ENCODE measurements around the gene COL5A1.

COL5A1 gene

DNA sequence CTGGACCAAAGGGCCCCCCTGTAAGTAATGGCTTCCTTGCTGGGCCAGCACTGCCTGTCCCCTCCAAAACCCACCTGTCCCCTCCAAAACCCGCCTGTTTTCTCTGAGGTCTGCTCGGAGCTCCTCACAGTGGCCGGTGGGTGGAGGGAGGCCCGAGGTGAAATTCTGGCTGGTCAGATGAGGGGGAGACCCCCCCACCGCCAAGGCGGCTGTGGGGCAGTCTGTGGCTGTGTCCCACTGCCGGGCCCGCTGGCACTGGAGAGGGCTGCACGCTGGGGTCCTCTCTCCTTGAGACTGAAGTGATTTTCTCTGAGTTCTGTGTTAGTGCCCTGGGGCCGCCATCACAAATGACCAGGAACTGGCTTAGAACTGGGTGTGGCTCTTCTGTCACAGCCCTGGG, 155.3 kb downstream of the COL5A1 start:
- no peak for DNase-seq

DNA sequence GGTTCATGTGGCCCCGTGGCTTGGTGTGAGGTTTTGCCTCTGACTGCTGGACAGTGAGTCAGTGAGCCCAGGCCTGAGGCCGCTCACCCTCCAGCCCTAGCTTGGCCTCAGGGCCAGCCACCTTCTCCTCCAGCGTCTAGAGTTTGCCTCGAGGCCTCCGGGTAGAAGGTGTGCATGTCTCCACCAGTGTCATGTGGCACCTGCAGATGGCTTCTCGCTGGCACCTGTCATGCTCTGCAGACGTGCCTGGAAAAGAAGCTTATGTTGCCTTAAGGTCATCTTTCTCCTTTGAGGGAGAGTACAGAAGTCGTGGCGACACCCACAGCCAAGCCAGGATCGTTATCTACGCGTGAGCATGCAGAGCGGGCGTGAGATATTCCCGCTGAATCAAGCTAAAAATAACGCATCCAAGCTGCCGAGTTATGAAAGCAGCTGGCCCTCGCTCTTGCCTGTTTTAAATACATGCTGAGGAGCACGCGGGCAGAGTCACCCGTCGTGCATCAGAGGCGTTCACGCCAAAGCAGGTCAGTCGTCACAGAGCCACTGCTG, 159.3 kb downstream of the COL5A1 start:
- no peak for DNase-seq

DNA sequence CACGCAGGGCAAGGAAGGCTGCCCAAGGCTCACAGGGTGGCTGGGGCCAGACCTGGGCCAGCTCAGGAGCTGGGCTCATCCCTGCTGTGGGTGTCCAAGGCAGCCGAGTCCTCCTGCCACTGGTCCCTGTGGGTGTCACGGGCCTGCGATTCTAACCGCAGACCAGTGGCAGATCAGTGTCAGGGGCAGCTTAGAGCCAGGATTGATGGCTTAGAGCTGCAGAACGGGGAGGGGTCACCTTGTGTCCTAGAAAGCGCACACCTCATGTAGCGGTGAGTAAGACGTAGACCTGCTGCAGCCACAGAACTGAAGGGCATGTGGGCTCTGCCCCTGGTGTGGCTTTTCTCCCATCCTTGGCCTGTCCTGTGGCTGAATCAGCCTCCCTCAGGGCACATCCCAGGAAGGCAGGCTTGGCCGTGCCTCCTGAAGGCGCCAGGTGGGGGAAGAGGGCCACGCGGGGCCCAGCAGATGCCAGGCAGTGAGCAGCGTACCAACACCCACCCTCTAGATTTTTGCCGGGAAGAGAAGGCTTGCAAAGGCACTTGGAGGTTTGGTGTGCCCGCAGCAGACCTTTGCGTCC, 160.7 kb downstream of the COL5A1 start:
- DNase-seq, result no peak

DNA sequence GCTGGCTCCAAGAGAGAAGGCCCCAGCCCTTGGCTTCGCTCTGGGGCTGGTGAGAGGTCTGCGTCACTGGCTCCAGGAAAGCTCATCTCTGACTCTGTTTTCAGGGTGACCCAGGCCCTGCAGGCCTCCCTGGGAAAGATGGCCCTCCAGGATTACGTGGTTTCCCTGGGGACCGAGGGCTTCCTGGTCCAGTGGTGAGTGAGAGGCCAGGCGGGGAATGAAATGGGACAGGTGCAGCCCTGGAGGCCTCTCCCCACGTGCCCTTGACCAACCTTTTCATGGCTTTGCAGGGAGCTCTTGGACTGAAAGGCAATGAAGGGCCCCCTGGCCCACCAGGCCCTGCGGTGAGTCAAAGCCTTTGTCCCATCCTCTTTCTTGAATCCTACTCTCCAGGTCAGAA, 163.3 kb downstream of the COL5A1 start:
- DNase-seq, result no peak

DNA sequence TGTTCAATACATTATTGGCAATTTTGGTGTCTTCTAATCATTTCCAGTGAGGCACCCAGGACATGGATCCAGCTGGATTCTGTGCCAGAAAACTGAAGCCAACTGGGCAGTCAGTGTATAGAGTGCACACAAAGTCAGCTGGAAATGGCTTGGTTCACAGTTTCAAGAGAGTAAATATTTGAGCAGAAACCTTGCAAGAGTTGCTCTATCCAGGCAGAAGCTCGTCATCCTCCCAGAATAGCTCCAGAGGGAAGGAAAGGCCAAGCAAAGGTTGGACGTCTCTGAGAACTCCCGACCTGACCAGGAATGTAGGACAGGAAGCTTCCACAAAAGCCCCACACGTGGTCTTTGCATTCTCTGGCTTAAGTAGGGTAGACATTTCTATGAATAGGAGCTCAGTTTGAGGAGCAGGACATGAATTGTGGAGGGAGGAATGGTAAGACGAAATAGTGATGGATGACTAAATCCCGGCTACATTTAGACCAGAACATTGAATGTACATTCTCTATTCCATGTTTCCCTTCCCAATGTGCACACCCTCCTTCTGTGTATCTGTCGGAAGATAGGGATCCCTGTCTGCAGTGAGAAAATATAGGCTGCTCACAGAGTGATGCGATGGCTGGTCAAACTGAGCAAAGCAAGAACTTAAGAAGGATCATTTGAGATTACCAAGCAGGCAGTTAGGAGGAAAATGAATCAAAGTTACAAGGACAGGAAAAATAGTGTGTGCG, 166.3 kb downstream of the COL5A1 start:
- no peak for DNase-seq

DNA sequence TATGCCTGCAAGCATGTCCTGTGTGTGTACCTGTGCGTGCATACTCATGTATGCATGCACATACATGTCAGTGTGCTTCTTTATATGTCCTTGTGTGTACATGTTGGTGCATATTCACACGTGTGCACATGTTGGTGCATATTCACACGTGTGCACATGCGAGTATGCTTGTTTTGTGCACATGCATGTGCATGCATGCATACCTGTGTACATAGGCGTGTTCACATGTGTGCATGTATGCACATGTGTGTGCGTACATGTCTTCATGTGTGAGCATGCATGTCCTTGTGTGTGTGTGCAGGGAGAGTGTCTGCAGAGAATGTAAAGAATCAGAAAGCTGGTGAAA, 166.8 kb downstream of the COL5A1 start:
- no peak for DNase-seq

DNA sequence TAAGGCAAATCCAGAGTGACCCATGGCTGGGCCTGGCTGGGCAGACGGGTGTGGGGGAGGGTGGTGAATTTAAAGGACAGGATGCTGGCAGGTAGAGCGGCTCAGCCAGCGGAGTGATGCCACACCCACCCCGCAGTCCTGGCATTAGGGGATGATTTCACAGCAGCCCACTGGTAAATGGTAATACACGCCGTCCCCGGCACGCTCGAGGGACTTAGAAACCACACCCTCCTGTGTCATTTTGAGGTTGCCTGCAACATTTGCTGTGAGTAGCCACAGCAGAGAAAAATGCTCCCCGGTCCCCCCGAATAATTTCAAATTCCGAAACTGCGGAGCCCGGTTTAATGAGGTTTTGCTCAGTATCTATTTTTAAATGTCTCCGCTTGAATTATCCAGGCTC, 167.7 kb downstream of the COL5A1 start:
- no peak for DNase-seq

DNA sequence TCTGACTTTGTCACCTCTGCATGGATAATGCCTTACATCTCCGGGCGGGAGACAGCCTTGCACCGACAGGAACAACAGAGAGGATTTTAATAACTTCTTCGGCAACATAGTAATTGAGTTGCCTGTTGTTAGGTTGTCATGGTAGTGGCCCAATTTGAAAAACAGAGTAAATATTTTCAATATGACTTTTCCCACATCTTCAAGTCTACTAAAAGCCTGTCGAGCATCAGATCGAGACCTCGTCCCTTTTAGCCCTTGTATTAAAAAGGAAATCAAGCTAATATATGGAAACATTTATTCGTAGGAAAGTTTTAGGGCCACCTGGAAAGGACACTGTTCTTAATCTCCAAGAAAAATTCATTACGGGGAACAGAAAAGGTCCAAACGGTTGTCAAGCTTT, 168.2 kb downstream of the COL5A1 start:
- no peak for DNase-seq

DNA sequence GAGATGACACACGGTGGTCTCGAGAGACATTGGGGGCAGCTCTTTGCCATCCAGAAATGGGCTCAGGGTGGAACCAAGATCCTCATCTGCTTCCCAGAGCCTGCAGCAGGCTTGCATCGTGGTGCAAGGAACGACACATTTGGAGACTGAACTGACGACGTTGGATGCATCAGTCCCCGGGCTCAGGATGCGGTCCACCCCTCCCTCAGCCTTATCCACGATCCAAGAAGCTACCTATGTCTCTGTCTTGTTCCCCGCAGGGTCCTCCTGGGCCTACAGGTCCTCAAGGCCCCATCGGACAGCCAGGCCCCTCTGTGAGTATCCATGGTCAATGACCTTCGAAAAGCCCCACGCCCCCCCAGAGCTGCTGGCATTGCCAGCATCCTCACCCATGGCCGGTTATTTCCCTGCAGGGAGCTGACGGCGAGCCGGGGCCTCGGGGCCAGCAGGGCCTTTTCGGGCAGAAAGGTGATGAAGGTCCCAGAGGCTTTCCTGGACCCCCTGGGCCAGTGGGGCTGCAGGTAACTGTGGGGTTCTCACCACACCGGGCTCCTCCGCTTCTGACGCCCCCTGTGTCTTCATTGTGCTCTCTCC, 169.6 kb downstream of the COL5A1 start:
- no peak for DNase-seq

DNA sequence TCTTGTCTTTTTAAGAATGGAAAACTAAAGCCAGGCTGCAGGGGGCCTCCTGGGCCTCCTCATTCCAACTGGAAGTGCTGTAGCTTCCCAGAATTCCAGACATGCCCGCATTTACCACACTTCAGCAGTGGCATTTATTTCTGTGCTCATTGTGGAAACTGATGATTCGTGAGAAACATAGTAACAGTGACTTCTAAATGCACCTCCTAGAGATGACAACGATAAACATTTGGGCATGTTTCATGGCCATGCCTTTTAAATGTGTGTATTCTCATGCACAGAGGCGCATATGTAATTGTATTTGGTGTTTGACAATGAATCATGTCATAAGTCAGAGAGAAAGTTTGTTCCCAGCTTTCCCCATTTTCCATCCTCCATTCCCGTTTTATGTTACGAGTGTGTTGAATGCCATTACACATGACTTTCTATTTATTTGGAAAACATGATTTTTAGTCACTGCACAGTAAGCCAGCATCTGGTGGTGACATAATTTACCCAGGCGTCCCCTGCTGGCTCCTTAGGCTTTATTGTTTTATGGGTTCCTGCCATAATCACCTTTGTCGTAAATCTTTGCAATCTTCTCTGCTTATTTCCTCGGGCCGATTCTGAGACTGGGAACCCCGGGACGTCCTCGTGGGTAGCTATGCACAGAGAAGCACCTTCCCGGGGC, 170.2 kb downstream of the COL5A1 start:
- DNase-seq, result no peak

DNA sequence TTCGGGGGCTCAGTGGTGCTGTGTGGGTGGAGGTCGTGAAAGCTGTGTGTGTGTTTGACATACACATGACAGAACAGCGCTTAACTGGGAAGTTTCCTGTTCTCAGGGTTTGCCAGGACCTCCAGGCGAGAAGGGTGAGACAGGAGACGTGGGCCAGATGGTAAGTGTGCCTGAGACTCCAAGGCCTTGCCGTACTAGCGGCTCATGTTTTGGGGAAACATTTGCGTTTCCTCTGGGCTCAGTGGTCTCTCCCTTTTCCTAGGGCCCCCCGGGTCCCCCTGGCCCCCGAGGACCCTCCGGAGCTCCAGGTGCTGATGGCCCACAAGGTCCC, 170.7 kb downstream of the COL5A1 start:
- DNase-seq, result no peak

DNA sequence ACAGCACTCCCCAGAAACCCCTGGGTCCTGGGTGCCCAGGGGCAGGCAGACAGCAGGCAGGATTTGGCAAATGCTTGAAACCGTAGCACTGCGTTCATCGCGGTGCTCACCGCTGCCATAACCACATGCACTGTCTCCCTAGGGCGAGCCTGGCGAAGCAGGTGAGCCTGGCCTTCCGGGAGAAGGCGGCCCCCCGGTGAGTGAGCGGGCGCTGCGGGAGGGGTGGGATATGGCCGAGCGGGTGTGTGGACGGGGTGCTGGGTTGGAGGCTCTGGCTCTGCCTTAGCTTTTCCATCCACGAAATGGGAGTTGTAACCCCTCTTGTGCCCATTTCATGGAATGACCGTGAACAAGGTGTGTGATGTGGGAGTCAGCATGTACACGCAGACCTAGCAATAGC, 172.2 kb downstream of the COL5A1 start:
- DNase-seq, result no peak

DNA sequence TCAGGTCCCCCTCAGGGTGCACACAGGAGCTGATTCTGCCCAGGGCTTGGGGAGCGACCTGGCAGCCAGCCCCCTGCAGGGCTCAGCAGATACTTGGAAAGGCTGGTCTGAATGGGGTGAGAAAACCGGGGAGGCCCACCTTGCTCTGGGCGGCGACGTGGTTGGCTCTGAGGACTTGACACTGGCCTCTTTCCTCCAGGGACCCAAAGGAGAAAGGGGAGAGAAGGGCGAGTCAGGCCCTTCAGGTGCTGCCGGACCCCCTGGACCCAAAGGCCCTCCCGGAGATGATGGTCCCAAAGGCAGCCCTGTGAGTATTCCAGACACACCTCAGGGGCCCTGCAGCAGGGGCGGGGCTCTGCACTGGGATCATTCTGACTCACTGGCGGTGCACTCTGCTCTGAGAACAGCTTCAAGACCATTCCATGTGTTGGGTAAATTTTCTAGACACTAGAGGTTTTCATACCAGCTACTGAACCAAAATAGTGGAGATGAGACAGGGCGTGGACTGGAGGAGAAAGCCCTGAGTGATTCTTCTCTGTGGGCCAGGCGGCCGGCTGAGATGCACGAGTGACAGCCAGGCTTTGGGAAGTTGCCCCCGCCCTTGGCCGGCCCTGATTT, 173.1 kb downstream of the COL5A1 start:
- no peak for DNase-seq

DNA sequence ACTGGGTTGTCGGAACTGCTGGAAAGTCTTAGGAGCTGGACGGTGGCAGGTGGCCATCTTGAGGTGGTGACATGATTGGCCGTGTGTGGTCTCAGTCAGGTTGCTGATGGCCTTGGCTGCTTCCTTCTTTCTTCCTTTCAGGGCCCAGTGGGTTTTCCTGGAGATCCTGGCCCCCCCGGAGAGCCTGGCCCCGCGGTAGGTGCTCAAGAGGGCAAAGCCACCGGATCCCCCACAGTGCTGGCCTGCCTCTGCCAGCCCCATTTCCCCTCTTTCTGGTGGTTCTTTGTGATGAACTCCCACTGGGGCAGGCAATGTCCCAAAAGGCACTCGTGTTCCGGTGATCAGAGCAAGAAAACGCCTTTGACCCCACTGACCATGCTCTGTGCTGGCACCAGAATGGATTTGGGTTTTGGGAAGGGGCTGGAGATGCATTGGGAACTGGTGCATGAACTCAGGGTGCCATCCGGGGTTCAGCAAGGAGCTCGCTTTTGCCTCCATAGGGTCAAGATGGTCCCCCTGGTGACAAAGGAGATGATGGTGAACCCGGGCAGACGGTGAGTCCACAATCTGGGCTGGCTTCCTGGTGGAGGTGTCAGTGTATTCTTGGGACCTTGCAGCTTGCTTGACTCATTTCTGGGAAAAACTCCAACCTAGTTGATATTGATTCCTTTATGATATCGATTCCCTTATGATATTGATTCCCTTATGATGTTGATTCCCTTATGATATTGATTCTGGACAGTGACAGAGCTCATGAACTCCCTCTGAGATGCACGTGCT, 174.0 kb downstream of the COL5A1 start:
- DNase-seq, result no peak

DNA sequence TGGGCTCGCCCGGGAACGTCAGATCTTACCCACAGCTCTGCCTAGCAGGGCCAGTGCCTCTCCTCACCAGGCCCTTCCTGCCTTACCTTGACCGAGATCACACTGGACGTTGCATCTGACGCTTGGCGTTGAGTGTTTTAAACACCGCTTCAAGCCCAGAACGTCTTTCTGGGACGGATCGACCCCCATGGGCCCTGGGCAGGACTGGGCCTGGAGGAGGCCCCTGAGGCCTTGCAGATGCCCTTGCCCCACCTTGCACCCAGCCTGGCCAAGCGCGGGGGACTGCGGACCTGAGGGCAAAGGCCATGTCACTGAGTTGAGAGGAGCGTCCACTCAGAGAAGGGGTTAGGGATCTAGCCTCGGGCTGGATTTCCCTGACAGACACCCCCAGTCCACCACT, 174.7 kb downstream of the COL5A1 start:
- DNase-seq, result no peak

DNA sequence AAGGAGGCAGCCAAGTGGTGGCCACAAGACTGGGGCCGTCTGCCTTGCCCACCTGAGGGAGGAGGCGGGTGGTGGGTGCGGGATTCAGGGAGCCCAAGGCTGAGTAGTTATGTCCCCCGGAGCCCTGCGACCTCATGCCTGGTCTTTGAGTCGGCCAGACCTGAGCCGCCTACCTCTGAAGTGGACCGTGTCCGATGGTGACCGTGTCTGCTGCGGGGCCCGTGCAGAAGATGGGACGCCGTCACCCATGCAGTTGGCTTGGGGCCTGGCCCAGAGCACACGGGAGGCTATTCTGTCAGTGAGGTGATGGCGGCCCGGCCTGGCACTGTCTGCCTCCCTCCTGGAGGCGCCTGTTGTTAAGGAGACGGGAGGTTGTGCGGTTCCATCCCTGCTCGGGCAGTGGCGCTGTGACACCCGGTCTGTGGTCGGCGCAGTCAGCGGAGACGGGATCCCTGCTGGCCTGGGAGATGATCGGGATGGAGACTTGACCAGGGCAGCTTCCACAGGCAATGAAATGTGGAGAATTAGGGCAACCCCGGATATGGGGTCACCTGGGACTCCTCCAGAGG, 176.5 kb downstream of the COL5A1 start:
- no peak for DNase-seq

DNA sequence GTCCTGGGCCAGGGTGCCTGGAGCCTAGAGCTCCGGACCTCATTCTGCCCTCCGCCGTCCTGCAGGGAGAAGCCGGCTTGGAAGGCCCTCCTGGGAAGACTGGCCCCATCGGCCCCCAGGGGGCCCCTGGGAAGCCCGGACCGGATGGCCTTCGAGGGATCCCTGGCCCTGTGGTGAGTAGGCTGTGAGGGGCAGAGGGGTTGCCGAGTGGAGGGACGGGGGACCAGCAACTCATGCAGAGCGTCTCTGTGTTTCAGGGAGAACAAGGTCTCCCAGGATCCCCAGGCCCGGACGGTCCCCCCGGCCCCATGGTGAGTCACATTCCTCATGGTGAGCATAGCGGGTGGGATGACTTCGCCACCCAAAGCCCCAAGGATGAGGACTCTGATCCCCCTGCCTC, 177.0 kb downstream of the COL5A1 start:
- DNase-seq, result no peak

DNA sequence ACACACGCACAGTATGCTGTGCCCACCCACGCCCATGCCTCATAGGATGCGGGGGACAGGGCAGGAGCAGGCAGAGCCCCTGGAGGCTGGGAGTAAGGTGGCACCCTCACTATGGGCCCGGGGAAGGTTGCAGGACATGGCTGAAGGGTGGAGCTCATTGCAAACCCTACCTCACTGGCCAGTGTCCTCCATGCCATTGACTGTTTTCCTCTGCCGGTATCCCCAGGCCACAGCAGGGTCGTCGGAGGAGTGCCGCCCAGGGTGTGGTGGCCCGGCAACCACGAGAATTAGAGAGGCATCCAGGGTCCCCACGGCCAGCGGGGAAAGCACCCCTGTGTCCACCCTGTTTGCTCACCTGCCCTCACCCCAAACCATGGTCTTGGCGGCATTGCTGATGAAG, 179.3 kb downstream of the COL5A1 start:
- no peak for DNase-seq

DNA sequence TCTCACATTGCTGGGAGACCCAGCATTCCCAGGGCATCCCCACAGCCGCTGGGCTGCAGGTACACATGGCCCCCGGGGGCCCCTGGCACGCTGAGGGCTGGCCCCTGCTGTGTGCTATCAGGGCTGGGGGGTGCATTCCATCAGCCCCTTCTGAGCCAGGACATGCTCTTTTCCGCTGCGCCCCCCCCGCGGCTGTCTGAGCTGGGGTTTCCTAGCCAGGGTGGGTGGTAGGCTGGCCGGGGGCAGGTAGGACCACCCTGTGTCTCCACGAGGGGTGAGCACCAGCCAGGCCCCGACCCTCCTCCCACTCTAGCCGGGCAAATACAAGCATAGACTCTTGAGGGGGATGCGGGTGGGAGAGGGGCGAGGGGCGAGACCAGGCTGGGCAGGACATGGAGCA, 180.9 kb downstream of the COL5A1 start:
- DNase-seq, result no peak

DNA sequence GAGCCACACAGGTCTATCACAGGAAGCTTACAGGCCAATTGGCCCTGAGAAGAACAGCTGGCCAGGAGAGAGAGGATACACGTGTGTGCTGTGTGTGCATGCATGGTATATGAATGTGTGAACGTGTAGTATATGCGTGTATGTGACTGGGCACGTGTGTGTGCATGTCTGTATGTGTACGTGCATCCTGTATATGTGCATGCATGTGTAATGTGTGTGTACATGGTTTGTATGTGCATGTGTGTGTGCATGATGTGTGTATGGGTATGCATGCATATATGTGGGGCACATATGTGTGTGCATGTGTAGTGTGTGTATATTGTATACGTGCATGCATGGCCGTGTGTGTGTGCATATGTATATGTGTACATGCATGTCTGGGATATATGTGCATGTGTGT, 182.0 kb downstream of the COL5A1 start:
- DNase-seq, result no peak

DNA sequence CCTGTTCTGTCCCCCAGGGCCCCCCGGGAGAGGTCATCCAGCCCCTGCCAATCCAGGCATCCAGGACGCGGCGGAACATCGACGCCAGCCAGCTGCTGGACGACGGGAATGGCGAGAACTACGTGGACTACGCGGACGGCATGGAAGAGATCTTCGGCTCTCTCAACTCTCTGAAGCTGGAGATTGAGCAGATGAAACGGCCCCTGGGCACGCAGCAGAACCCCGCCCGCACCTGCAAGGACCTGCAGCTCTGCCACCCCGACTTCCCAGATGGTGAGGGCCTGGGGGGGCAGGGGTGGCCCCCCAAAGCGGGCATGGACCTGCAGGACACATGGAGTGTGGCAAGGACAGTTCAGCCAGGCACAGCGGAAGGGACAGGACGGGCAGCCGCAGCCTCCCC, 183.0 kb downstream of the COL5A1 start:
- DNase-seq, result no peak

DNA sequence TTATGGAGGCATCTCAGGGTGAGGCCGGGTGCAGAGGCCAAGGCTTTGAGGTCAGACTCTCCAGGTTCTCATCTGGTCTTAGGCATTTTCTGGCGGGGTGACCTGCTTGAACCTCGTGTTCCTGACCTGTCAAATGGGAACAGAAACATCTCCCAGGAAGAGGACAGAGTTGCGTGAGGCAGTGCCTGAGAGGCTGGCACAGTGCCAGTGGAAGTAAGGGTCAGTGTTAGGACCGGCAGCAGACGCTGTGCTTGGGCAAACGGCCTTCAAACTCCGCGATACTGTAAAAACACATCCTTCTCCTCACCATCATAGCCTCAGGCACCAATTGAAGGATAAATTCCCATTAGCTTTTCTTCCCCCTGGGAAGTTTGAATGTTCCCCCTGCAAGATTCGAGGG, 183.4 kb downstream of the COL5A1 start:
- DNase-seq, result no peak
